Measurements from ENCODE around the gene CSNK1G2.

Gene CSNK1G2

DNA sequence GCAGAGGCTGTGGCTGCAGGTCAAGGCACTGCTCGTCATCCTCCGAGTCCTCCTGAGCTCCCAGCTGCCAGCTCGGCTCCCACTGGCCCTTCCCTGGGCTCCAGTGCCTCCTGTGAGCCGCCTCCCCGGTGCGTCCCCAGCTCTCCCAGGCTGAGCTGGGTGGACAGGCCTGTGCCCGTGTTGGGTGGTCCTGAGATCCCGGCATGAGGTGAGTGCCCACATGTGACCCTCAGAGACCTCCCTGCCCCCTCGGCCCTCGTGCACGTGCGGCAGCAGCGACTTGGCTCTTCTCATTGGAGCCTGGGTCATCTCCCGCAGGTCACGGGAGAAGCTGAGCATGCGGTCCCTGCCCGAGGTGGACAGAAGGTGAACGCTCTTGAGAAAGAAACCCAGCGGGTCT, 20.3 kb upstream of the CSNK1G2 start:
- DNase-seq, result no peak

- no peak for DNase-seq
These were observed 19.6 kb upstream of the CSNK1G2 start for GRCh38 chr19:1921326-1921725.

- no peak for DNase-seq
These were observed 19.1 kb upstream of the CSNK1G2 start for GRCh38 chr19:1921825-1922224.

GRCh38 chr19:1922803-1923202, 18.2 kb upstream of the CSNK1G2 start:
- DNase-seq, result no peak

DNA sequence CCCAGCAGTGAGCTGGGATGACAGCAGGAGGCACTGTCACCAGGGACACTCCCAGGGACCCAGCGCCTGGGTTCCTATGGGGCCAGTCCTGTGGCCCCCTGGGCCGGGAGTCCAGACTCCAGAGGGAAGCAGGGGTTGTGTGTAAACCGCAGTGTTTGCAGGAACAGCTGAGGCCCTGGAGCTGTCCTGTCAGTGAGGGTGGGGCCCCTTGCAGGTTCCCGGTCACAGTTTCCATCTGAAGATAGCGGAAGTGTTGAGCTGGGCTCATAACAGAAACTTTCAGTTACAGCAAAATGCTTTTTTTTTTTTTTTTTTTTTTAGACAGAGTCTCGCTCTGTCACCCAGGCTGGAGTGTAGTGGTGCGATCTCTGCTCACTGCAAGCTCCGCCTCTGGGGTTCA, 17.7 kb upstream of the CSNK1G2 start:
- peak; percentile 50 to 53 for DNase-seq

DNA sequence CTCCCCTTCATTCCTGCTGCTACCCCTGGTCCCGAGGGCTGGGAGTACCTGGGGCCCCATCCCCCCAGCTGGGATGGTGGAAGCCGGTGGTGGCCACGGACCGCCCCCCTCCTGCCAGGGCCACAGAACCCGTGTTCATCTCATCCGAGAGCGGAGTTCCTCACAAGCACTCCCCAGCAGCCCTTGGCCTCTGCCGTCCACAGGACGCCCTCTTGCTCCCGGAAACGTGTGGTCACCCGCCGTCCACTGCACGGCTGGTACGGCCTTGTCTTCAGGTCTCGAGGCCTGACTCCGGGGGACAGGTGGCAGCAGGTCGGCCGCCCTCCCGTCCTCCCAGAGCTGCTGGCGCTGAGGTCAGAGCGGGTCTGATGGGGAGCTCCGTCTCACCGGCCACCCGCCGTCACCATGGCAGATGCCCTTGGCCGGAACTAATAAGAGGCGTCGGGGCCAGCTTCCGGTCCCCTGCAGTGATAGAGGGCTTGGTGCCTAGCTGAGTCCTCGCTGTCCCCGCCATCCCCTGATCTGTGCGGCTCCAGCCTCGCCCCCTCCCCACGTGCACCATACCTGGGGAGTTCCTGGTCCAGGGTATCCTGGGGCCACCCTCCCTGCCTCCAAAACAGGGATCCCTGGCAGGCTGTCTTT, 16.5 kb upstream of the CSNK1G2 start:
- no peak for DNase-seq

DNA sequence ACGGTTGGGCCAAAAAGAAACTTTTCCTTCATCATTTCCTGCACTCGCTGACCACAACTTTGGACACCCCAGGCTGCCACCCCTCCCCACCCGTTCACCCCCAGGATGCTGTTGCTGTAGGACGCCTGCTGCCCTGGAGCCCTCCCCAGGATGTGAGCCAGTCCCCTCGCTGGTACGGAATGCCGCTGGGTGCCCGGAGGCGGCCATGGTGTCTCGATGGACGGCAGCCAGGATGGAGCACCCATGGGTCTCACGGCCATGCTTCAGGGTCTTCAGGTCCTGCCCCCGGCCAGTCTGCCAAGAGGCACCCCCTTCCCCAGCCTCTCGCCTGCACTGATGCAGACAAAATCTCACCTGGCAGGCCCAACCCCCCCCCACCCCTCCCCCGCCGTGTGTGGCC, 15.4 kb upstream of the CSNK1G2 start:
- DNase-seq, result no peak

DNA sequence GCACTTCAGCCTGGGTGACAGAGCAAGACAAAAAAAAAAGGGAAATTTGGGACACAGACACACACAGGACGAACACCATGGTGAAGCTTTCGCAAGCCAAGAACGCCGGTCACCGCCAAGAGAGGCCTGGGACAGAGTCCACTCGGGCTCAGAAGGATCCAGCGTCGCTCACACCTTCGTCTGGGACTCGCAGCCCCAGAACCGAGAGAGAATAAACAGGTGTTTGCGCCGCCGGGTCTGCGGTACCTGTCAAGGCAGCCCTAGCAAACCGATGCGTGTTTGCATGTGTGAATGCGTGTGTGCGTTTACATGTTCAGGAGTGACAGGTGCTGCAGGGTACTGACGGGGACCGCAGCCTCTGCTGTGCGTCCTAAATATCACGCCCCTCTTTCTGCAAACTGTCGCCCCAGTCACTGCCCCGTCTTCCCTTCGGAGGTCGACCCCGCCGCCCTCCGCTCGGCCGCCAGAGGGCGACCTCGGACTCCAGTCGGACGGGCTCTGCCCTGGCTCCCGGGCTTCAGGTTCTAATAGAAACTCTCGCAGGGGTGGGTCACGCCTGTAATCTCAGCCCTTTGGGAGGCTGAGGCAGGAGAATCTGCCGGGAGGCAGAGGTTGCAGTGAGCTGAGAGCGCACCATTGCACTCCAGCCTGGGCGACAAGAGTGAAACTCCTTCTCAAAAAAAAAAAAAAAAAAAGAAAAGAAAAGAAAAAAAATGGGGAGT, 11.8 kb upstream of the CSNK1G2 start:
- peak; percentile 82 to 83 for DNase-seq

DNA sequence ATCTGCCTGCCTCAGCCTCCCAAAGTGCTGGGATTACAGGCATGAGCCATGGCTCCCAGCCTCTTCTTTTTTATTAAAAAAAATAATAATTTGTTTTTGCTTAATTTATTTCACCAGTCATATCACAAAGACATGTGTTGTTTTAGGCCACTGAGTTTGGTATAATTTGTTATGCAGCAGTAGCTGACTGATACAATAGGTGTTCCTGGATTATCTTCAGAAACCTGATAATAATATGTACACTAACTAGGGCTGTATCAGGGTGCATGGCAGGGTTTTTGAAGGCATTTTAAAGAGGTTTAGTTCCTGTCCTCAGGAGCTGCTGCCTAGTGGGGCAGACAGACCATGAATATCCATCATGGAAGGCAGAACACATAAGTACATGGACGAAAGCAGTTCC, 9.5 kb upstream of the CSNK1G2 start:
- no peak for DNase-seq

DNA sequence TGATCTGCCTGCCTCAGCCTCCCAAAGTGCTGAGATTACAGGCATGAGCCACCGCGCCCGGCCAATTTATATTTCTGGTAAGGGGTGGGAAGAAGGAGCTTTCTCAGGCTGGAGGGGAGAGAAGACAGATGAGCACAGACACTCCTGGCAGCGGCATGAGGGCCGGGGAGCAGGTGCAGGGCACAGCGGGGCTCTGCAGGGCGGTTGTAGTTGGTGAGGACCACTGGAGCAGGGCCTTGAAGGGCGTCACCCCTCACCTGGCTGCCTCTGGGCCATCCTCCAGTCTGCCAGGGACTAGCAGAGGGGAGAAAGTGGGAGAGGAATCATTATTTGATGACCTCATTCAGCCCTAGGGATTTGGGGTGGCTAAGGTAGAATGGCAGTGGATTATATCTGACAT, 8.6 kb upstream of the CSNK1G2 start:
- no peak for DNase-seq

- DNase-seq, result peak in 1 of 2 donors; percentile 46
These were observed 7.7 kb upstream of the CSNK1G2 start for GRCh38 chr19:1933244-1933643.

DNA sequence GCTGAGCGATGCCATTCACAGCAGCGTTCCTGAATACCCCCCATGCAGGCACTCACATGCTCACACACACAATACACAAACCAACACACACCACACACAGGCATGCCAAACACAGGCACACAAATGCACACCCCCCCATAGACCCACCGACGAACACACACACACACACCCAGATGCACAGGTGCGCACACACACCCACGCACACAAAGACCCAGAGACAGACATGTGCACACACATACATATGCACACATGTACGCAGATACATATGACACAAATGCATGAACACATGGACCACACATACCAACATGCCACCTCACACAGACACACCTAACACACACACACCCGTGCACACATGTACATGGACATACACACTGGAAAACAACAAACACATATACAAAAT, 7.0 kb upstream of the CSNK1G2 start:
- DNase-seq, result no peak

DNA sequence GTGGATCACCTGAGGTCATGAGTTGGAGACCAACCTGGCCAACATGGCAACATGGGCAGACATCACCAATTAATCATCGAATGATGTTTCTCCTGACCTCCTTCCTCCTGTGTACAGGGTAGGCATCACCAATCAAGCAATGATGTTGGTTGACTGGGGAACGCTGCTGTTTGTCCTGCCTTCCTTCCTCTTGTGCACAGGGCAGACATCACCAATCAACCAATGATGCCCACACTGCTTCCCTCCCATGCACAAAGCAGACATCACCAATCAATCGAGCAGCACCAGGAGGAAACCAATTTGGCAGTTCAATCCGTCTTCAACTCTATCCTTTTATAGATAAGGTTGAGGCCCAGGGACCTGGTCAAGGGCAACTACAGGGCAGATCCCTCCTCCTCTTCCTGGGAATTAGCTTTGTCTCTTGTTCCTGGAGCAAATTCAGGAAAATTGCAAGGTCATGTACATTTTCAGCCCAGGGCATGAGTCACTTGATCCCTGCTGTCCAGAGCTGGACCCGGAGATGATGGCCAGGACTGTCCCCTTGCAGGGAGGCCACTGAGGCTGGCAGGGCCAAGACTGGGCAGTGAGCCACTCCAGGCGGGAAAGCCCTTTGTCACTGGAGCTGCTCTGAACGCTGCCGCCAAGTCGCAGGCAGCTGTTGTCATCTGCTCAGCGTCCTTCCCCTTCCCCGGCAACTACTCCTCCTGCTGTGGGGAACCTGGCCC, 5.3 kb upstream of the CSNK1G2 start:
- DNase-seq, result peak; percentile 29 to 56

GRCh38 chr19:1936430-1936829, 4.5 kb upstream of the CSNK1G2 start:
- DNase-seq, result no peak

- DNase-seq, result no peak
These were observed 3.9 kb upstream of the CSNK1G2 start for GRCh38 chr19:1936916-1937610.

GRCh38 chr19:1938071-1938470, 2.9 kb upstream of the CSNK1G2 start:
- DNase-seq, result no peak

- peak; percentile 87 to 88 for DNase-seq
These were observed 1.3 kb downstream of the CSNK1G2 start for GRCh38 chr19:1942078-1942933.

DNA sequence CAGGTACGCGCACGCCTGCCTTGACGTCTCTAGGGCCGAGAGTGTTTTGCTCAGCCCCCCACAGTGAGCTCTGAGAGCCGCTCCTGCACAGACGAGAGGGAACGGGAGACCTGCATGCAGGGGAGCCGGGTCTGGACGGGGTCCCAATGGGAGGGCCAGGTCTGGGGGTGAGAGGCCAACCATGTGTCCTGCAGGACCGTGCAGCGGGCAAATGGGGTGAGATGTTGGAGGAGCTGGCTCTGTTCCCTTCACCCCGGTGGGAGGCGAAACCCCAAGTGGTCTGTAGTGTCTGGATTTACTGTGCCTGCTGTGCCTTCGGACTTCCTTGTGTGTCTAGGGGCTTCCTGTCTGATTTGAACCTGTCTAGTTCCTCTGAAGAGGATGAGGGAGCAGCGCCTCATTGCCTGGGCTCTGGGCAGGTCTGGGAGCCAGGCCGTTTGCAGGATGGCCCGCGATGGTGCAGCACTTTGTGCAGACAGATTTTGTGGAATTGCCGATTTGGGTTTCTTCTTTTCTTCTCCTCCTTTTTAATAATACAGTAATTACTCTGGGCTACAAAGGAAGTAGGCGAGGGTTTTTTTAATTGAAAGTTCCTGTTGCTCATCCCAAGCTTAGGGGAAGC, 2.1 kb downstream of the CSNK1G2 start:
- DNase-seq, result peak; percentile 31 to 44

- DNase-seq, result no peak
These were observed 2.7 kb downstream of the CSNK1G2 start for GRCh38 chr19:1943661-1944087.

GRCh38 chr19:1944088-1944915, 3.3 kb downstream of the CSNK1G2 start:
- peak in 1 of 2 donors; percentile 30 for DNase-seq

Measured in CD4-positive, alpha-beta T cell treated with Interleukin-4 for 1 hour (primary cell).